ENCODE measurements around the gene CRHR2.
A peak's percentile ranks its signal among the peaks of the same experiment; 100 is the strongest.

CRHR2 gene

DNA sequence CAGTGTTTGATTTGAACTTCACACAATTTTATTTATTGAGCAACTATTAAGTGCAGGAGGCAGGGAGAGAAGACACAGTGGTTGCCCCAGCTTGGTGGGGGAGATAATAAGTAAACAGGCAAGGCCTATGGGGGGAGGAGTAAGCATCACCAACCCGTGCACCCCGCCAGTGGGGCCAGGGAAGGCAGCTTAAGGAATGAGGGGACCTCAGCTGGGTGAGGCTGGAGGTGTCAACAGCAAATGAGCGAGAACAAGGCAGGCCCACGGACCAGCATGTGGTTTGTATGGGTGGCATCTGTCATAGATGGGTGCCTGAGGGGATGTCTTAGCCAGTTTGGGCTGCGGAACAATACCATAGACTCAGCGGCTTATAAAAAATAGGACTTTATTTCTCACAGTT, 24.1 kb upstream of the CRHR2 start:
- no peak for DNase-seq

DNA sequence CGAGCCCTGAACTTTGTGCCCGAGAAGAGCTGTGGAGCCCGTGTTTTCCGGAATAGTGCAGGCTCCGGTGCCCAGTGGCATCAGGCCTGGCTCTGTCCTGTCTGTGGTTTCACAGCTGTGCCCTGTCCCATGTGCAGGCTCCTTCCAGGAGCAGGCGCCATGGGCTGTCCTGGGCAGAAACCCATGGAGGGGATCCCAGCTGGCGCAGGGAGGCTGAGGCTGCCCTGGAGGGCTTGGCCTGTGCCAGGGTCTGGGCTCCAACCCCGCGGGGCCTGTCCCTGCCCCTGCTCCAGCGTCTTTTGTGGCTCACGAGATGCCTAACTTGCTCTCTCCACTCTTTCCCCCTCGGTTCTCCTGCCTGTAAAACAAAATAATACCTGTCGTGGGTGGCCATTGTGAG, 23.3 kb upstream of the CRHR2 start:
- no peak for DNase-seq

DNA sequence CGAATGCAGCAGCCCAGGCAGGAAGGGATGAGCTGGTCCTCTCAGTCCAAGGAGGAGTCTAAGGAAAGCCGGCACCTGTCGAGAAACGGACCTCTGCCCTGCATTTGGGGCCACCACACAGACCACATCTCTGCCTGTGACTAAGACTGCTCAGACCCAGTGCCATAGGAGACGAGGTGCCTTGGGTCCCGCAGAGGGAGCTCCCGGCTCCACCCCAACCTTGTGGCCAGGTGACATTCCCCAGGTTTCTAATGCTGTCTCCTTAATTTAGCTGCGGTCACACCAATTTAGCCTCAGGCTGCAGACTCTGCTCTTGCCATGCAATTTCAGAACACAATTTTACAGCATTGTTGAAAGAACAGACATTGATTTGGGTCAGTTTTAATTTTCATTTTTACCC, 22.8 kb upstream of the CRHR2 start:
- DNase-seq: no peak

DNA sequence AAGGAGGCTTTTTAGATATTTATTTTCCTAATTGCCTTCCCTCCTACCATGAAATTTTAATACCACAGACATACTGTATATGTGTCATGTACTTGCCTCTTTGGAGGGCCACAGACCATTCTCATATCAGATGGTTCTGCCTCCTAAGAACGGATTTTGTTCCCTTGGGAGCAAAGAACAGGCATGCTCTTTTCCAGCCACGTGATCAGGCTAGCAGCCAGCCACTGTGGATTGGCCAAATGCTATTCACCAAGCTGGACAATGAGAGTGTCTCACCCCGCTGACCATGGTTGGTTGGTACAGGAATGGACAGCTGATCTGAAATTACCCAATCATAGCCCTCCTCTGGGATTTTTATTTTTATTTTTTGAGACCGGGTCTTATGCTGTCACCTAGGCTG, 21.5 kb upstream of the CRHR2 start:
- no peak for DNase-seq

DNA sequence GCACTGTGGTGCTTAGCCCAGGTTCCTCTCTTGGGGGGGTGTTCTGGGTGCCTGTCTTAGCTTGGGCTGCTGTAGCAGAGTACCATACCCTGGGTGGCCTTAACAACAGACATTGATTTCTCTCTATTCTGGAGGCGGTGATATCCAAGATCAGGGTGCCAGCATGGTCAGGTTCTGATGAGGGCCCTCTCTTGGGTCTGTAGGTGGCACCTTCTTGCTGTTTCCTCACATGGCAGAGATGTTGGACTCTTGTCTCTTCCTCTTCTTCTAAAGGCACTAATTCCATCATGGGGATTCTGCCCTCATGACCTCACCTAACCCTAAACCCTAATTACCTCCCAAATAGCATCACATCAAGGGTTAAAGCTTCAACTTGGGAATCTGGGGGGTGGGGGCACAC, 19.9 kb upstream of the CRHR2 start:
- no peak for DNase-seq

DNA sequence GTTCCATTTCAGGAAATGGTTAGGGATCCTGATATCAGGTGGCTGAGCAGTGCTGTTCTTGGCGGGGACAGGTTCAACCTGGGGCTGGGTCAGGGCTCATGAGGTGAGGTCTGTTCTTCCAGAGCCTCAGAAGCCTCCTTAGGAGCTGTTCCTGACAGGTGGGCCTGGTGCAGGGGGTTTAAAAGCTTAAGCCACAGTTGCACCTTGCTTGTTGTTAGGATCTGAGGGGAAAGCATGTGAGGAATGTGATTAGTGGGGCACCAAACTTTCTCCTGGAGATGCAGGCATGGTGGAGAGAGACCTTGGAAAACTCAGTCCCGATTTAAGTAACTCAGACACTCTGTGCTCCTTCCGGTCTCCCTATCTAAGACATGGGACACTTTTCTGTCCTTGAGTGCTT, 18.7 kb upstream of the CRHR2 start:
- DNase-seq: no peak

DNA sequence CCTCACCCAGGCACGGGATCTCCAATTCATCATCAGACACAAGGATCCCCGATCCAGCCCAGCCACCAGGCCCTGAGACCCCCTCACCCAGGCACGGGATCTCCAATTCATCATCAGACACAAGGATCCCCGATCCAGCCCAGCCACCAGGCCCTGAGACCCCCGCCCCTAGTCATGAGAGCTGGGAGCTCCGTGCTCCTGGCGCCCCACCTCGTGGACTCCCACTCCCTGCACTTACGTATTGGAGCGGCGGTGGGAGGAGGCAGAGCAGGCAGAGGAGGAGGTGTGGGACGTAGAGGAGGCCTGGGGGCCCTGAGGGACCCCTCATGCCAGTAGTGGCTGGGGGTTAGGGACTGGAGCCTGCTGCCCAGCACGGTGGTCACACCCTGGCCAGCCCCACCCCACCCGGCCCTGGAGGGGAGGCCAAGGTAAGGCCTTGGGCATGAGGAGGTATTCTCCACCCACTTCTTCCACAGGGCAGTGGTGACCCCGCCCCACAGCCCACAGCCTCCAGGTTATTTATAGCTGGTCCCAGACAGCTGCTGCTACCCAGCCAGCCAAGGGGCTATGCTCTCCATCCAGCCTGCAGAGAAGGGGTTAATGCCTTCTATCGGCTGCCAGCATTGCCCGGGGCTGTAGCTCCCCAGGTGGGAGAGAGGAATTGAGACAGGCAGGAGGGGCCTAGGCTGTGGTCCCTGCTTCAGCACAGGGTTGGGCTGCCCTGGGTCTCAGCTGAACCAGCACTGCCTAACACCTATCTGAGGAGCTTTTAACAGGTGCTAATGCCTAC, 17.6 kb upstream of the CRHR2 start:
- no peak for DNase-seq

DNA sequence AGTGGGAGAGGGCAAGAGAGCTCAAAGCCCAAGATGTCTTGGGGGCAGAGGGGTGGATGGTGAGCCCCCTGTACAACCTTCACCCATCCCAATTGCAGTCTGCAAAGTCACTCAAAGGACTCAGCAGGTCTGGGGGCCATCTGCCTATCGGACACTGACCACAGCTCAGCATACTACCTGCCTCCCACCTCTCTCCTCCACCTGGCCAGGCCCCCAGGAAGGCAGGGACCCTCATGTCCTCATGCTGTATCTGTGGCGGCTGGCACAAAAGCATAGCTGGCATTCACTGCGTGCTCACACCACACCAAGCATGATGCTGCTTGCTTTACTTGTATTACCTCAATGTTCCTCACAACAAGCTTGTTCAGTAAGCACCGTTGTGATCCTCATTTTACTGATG, 16.2 kb upstream of the CRHR2 start:
- DNase-seq: no peak

DNA sequence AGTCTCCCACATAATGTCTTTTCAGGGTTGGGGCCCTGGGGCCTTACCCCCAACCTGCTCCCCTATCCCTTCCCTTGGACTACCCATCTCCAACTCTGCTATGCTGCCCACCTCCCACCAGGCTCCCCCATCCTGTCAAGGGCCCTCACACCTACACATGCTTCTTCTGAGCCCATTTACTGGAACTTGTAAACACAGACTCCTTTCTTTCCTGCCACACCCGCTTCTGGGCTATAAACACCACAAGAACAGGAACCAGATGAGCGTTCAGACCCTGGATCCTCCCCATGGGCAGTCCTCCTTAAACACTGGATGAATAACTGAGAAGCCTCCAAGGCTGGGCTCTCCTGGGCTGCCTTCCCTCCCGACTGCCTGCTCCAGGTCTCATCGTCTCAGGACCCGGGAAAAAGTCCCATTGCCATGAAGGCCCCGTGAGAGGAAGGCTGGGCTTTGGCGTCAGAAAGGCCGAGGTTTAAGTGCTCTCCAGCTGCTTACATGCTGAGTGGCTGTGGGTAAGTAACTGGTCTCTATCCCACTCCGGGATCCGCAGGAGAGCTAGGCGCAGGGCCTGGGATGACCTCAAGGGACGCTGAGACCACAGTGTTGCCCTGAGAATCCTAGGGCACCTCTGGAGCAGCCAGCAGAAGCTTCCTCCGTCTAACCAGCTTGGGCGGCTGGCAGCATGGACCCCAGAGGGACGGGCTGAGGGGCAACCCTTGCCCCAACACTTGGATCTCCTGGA, 15.6 kb upstream of the CRHR2 start:
- DNase-seq: no peak

DNA sequence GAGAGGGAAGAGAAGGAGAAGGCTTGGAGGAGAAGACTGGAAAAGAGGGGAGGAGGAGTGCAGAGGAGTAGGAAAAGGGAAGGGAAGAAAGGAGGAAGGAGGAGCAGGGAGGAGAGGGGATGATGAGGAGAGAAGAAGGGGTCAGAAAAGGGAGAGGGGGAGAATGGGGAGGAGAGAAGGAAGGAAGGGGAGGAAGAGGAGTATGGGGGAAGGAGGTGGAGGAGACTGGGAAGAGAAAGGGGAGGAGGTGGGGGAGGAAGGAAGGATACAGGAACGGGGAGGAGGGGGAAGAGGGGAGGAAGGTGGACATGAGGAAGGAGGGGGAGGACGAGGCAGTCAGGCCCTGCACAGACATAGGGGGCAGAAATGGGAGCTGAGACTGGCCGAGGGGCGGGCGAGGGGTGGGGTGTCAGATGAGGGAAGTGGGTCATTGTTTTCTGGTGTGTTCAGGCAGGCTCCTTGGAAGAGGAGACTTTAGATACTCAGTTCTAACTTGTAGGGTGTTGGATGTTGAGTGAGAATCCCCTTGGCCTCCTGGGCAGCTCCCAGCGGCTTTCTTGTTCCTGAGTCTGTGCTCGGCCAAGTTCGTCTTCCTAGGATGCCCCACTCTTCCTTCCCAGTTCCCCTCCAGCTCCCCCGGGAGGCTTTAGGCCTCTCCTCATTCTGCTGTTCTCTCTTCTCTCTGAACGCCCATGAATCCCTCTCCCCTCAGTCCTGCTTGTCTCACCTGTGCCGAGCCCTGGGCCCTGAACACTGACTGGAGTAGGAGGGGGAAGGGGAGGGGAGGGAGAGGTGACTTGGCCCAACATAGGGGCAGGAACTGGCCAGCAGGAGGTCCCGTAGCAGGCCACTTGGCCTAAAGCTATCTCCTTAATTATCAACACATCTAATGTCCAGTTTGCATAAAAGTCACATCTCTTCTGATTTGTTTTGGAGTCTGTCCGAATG, 12.8 kb upstream of the CRHR2 start:
- no peak for DNase-seq

DNA sequence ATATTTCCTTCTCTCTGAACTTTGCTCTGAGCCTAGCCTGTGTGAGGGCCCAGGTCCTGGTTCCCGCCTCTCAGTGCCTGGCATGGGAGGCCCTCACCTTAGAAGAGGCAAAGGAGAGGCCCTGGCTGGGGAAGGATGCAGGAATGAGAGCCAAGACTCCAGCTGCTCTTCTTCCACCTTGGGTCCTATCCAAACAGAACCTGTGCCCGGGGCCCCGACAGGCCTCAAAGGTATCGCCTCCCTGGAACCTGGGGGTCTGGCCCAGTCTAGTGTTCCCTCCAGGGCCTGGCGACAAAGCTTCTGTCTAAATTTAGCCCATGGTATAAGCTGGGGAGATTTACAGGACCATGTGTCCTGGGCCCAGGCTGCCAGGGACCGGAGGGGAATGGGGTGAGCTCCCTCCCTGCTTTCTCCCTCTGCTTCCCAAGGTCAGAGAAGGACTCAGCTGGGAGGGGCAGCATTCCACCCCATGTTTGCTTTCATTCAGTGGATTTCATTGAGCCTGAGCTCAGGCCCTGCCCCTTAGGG, 12.0 kb upstream of the CRHR2 start:
- DNase-seq: no peak

DNA sequence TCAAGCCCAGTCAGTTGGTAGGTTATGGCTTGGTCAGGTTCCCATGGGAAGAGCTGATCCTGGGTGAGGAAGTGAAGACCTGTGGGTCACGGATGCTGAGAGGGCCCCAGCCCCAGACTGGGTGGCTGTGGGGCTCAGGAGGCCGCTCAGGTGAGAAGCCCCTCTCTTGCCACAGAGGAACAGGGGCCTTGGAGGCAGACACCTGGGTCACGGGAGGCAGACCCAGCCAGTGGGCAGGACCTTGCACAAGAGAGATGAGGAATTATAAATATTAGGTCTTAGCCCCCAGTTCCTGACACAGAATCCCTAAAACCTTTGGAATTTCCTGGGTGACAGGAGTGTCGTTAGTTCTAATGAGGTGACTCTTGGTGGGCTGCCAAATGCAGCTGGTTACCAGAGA, 10.6 kb upstream of the CRHR2 start:
- DNase-seq: no peak

DNA sequence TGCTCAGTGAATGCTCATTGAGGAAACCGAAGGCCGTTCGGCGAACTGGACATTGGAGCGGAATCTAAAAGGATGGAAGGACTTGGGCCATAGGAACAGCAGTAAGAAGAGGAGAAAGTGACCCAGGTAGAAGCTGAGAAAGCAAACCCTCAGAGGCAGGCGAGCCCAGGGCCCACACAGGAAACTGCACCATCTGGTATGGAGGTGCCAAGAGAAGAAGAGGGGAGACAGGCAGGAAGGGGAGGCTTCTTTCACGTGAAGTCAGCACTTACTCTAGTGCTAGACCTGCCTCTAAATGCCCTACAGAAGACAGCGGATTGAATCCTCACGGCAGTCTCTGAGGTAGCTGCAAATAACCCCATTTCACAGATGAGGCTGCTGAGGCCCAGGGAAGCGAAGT, 10.2 kb upstream of the CRHR2 start:
- DNase-seq: no peak

DNA sequence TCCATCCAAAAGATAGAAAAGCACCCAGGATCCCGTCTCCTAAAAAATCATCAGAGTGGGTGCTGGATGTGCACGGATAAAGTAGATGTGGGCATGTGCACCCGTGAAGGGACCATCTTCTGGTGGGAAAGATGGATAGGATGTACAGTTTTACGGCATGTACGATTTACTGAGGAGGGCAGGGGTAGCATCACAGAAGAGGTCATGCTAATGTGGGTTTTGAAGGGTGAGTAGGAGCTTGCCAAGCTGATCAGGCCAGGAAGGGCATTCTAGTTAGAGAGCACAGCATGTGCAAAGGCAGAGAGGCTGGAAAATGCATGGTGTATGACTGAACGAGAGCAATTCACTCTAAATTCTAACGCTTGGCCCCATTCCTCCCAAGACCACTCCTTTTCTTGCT, 7.8 kb upstream of the CRHR2 start:
- no peak for DNase-seq

DNA sequence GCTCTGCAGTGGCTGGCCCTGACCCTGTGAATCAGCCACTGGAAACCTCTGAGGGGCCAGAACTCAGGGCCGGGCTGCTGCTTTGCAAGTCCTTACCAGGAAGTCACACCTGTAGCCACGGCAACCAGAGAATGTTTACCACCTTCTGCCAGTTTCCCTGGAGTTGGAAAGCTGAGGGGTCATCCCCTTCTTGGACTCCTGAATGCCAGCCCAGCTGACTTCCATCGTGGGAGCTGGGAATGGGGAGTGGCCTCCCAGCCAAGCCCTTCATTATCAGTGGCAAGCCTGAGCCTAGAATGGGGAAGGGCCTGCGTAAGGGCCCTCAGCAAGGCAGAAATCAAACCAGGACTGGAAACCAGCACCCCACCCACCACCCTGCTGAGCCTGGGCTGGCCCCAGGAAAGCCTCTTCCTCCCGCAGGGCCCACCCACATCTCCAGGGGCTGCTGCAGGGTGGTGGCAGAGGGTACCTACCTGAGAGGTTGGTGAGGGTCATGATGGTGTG, 6.5 kb upstream of the CRHR2 start:
- no peak for DNase-seq

DNA sequence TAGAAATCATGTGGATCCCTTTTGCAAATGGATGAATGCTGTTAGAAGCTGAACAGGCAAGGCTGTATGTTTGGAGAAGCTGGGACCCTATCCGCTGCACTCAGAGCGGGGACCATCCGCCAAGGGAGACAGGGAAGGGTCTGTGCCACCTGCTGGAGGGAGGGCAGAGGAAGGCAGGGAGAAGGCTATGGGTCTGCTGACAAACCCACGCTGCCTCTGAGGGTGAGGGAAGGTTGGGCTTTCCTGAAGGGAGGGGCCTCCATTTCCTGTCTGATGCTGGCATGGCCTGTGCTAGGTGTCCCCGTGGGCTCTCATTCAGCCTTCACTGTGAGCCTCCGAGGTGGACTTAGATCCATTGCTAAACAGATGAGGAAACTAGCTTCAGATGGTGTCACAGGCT, 5.3 kb upstream of the CRHR2 start:
- DNase-seq: no peak

DNA sequence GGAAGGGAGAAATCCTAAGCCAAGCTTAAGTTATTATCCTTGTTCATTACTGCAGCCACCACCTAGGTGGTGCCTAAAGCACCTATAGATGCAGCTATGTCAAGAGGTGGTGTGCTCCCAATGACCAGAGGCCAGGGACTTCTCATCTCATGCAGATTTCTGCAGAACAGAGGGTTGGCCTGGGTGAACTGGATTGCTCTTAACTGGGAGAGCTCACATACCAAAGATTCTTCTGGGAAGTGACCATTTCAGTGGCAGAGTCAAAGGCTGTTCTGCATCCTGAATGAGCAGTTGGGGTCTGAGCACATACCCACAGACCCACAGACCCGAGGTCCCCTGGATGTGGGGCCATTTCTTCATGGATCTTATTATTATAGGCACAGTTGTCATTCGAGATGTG, 2.1 kb upstream of the CRHR2 start:
- no peak for DNase-seq

DNA sequence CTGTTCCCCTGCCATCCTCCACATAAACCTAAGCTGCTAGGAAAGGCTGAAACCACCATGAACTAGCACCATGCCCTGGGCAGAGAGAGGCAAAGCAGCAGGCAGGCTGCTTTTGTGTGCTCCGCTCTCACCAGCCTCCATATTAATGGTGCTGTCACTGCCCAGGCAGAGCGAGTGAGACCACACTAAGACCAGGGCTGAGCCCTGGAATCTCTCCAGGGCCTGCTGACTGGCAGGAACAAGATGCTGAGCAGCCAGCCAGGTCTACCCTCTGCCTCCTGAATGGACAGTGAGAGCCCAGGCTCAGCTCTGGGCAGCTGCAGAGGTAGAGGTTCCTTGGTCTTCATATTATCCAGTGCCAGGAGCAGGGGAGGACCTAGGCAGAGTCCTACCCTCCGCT, 1.6 kb upstream of the CRHR2 start:
- no peak for DNase-seq

DNA sequence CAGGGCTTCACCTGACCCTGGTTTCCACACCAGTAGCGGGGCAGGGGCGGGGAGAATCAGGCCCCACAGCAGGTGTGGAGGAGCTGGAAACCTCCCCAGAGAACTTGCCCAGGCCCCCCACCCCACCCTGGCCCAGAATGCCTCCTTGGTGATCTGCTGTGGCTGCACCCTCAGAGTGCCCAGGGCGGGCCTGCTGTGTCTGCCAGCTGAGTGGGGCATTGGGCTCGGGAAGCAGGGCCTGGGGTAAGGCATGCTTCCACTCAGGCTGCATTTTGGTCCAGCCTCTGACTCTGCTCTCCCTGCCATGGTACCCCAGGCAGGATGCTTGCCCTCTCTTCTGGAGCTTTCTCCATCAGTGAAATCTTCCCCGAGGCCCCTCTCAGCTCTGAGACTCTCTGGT, 1.1 kb upstream of the CRHR2 start:
- DNase-seq: no peak

DNA sequence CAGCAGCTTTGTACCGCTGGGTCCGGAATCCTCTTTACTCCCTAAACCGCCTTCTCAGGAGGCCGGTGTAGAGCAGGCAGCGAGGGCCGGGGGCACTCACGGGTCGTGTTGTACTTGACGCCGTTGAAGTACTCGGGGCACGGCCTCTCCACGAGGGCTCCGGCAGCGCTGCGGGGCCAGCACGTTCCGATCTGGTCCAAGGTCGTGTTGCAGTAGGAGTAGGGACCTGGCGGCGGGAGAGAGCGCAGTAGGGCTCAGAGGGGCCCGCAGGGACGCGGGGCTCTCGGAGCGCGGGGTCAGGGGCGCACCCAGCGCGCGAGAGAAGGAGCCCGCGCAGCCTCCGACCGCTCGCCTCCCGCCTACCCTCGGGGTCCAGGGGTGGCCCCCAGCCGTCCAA, 443 bp downstream of the CRHR2 start:
- DNase-seq: peak in 1 of 2 experiments; percentile 31

DNA sequence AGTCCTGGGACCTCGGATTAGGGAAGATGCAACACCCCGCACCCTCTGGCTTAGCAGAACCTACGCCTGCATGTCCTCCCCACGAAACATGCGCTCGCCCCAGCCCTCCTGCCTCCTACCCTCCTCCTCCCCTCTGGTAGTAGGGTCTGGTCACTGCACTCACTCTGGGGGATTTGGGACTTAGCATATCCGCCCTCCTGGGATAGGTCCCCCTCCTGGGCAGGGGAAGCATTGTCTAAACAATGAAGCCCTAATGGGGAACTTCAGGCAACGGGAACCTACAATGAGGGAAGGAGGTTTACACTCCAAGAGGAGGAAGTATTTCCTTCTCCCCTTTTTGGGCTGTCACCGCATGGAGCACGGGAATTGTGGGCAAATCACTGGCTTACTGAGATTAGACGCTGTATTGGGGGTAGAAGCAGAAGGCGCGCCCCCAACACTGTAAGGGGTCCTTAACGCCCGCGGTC, 892 bp downstream of the CRHR2 start:
- DNase-seq: no peak

DNA sequence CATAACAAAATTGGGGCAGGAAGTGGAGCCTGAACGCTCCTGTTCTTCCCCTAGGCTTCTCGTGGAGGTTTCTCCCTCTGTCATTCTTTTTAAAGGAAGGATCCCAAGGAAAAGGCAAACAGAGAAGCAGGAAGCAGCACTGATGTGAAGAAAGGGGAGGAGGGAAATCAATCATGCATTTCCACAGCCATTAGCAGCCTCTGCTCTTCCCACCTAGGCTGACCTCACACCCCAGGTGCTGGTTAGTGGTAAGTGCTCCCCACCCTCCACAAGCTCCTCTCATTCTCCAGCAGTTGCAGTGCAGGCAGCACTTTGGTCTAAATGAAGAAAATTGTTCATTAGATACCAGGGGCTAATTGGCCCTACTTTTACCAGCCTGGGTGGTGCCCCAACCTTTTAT, 2.6 kb downstream of the CRHR2 start:
- no peak for DNase-seq

DNA sequence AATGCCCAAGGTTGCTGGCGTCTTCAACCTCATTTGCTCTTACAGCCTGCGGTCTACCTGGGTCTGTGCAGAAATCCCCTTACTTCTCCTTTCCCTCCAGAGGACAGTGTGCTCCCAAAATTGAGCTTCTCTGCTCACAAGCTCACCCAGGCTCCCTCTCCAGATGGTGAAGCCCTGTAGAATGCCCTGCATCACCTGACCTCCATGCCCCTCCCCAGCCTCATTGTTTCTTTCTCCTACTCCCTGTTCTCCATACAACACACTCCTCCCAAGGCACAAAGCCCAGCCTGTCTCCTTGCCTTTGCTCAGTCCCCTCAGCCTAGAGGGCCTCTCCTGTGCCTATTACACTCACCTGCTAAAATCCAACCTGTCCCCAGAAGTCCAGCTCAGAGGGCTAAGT, 3.5 kb downstream of the CRHR2 start:
- DNase-seq: no peak

Measured in activated T-cell treated with anti-CD3 and anti-CD28 coated beads, Interleukin-2, amount 50 U/mL, for 48 hours (primary cell).